GM12872 (cell line): ENCODE results near the gene WSCD1.

Experiments used
- CTCF ChIP-seq: IDR thresholded peaks from 3 replicates; pipeline ENCODE4 v1.5.1; 2011; ENCODE audit warnings: low read depth, mild to moderate bottlenecking, low read length, moderate library complexity; ENCODE audit not compliant: insufficient read depth

WSCD1 gene

GRCh38 chr17:6069539-6070429, at the start of gene WSCD1:
Gene WSCD1, plus strand, starts transcription at chr17:6070379. Its CDS starts 10,280 bp downstream, at chr17:6080659.
- no peak for TF ChIP-seq CTCF

- TF ChIP-seq CTCF = no peak
Observed at GRCh38 chr17:6021011-6021400, 49.2 kb upstream of the WSCD1 start.

- TF ChIP-seq CTCF = no peak
Observed at GRCh38 chr17:6021627-6022026, 48.6 kb upstream of the WSCD1 start.

GRCh38 chr17:6023036-6023831, 46.9 kb upstream of the WSCD1 start:
- no peak for TF ChIP-seq CTCF

- TF ChIP-seq CTCF = no peak
Observed at GRCh38 chr17:6024576-6024975, 45.6 kb upstream of the WSCD1 start.

- TF ChIP-seq CTCF = no peak
Observed at GRCh38 chr17:6027342-6028024, 42.7 kb upstream of the WSCD1 start.

GRCh38 chr17:6028294-6028693, 41.9 kb upstream of the WSCD1 start:
- no peak for TF ChIP-seq CTCF
